Mesodermal cell (in vitro differentiated cells): ENCODE measurements around the gene RPL39.
"Not testable (repeated sequence)": the region's sequence is repeated elsewhere in the genome, so short reads cannot be mapped to it uniquely, and the experiment has no call there.

Experiments used
- H3K27ac ChIP-seq: 2 replicates; pipeline ENCODE4 v1.7.0; 2013; ENCODE audit warnings: mild to moderate bottlenecking, low read depth, low read length, moderate library complexity; ENCODE audit not compliant: severe bottlenecking
- H3K36me3 ChIP-seq: 2 replicates; pipeline ENCODE4 v1.7.1; 2013; ENCODE audit warnings: mild to moderate bottlenecking, low read length, moderate library complexity; ENCODE audit not compliant: control insufficient read depth, insufficient read depth
- H3K4me1 ChIP-seq: one replicate; pipeline ENCODE4 v1.7.1; 2013; ENCODE audit warnings: mild to moderate bottlenecking, low read length; ENCODE audit not compliant: insufficient read depth, control insufficient read depth, poor library complexity, severe bottlenecking
- H3K4me3 ChIP-seq: 2 replicates; pipeline ENCODE4 v1.7.0; 2013; ENCODE audit warnings: low read length, control low read depth, mild to moderate bottlenecking; ENCODE audit not compliant: insufficient read depth, poor library complexity, severe bottlenecking; ENCODE audit errors: extremely low read depth
- H3K9me3 ChIP-seq: 2 replicates; pipeline ENCODE4 v1.7.1; 2013; ENCODE audit warnings: mild to moderate bottlenecking, low read length, moderate library complexity; ENCODE audit not compliant: control insufficient read depth
- WGBS, 2 experiments: methylation state at CpG; one replicate each; pipeline ENCODE4 v1.1.5; 2013; ENCODE audit warnings: missing lambda C conversion rate in 2 of 2; ENCODE audit not compliant: insufficient coverage in 2 of 2; 5-methylcytosine and 5-hydroxymethylcytosine counted together

RPL39 gene

GRCh38 chrX:119802546-119802945 is 11.1 kb upstream of the RPL39 start:
- Histone ChIP-seq H3K27ac (no peak overlapping the region), H3K36me3 (no peaks in the 10 kb centered on the region), H3K4me1 (no peaks in the 10 kb centered on the region), H3K4me3 (no peak overlapping the region), H3K9me3 (no peaks in the 10 kb centered on the region)
- WGBS, 2 experiments: 89 to 96% methylated on average over 3 to 4 of the region's 8 CpGs

GRCh38 chrX:119801253-119802221 is 10.1 kb upstream of the RPL39 start:
- no peaks in the 10 kb centered on the region for H3K4me1 ChIP-seq
- no peak overlapping the region for H3K27ac ChIP-seq
- no peaks in the 10 kb centered on the region for H3K36me3 ChIP-seq
- H3K9me3 ChIP-seq: no peaks in the 10 kb centered on the region
- 90 to 100% methylated on average over 2 of the region's 2 CpGs for WGBS, 2 experiments
- H3K4me3 ChIP-seq: no peak overlapping the region

GRCh38 chrX:119790977-119791436 is 423 bp downstream of the RPL39 start:
- Histone ChIP-seq H3K9me3 (no peaks in the 10 kb centered on the region), H3K27ac (peak overlapping the region; percentile 97), H3K4me1 (peaks cover 4% of the 10 kb centered on the region), H3K4me3 (peak overlapping the region; percentile 68), H3K36me3 (peaks cover 36% of the 10 kb centered on the region)
- 0% methylated on average over 7 to 18 of the region's 31 CpGs for WGBS, 2 experiments

GRCh38 chrX:119784747-119785446 is 6.5 kb downstream of the RPL39 start:
- no peak overlapping the region for H3K27ac ChIP-seq
- H3K4me3 ChIP-seq: no peak overlapping the region
- WGBS, 2 experiments: 66% methylated on average over 4 of the region's 14 CpGs; no CpG with 5 or more reads in 1 of the 2 experiments
- no peaks in the 10 kb centered on the region for H3K9me3 ChIP-seq
- H3K36me3 ChIP-seq: peaks cover 63% of the 10 kb centered on the region
- H3K4me1 ChIP-seq: peaks cover 4% of the 10 kb centered on the region

GRCh38 chrX:119783026-119783425 is 8.4 kb downstream of the RPL39 start:
- peaks cover 46% of the 10 kb centered on the region for H3K36me3 ChIP-seq
- H3K27ac ChIP-seq: no peak overlapping the region
- H3K9me3 ChIP-seq: no peaks in the 10 kb centered on the region
- no peaks in the 10 kb centered on the region for H3K4me1 ChIP-seq
- WGBS, 2 experiments: 60% methylated on average over 1 of the region's 5 CpGs; no CpG with 5 or more reads in 1 of the 2 experiments
- H3K4me3 ChIP-seq: no peak overlapping the region

DNA sequence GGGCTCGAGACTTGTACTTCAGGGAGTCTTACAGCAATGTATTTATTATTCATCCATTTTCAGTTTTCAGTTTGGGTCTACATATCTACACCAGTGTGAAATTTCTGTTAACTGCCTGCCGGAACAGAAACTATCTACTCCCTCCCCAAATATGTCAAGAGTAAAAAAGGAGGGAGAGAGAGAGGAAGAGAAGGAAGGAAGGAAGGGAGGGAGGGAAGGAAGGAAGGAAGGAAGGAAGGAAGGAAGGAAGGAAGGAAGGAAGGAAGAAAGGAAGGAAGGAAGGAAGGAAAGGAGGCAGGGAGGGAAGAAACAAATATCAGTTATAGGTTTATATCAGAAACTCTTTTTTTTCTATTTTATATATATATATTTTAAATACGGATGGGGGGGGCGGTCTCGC is 12.6 kb downstream of the RPL39 start:
- no peak overlapping the region for H3K4me3 ChIP-seq
- peaks cover 20% of the 10 kb centered on the region for H3K36me3 ChIP-seq
- no peaks in the 10 kb centered on the region for H3K4me1 ChIP-seq
- no peaks in the 10 kb centered on the region for H3K9me3 ChIP-seq
- no peak overlapping the region for H3K27ac ChIP-seq
- WGBS, 2 experiments: 83 to 90% methylated on average over 1 to 2 of the region's 5 CpGs

DNA sequence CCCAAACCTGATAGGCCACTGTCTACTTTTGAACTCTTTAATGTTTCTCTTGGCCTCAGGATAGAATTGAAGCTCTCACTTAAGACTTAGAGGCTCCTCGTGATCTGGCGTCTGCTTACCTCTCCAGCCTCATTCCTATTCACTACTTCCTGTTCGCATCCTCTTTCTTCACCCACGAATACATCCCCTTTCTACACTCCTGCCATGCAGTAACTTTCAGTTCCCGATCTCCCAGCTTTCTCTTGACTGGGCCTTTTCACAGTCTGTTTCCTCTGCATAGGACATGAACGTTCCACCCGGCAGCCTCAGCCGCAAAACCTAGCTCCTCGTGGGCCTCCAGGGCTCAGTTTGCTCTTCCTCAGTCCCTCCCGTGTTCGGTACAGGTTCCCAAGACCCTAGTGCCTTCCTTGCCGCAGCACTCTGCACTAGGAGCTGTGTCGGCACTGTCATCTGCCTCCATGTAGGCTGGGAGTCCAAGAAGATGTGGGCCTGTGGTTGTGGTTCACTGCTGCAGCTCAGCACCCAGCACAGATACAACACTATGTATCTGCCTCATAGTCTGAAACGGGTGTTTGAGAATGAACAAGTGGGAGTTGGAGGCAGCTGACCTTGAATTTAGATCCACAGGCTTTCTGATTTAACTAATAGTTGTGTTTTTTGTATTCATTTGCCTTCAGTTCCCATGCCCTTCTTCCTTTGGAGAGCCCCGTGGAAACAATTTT is 15.8 kb downstream of the RPL39 start:
- H3K9me3 ChIP-seq: no peaks in the 10 kb centered on the region
- H3K4me3 ChIP-seq: no peak overlapping the region
- H3K27ac ChIP-seq: no peak overlapping the region
- peaks cover 2% of the 10 kb centered on the region for H3K36me3 ChIP-seq
- WGBS, 2 experiments: 91 to 94% methylated on average over 10 to 11 of the region's 15 CpGs
- H3K4me1 ChIP-seq: no peaks in the 10 kb centered on the region

- no CpG with 5 or more reads among the region's 3 CpGs for WGBS, 2 experiments
- H3K9me3 ChIP-seq, H3K27ac ChIP-seq, H3K36me3 ChIP-seq, H3K4me1 ChIP-seq, H3K4me3 ChIP-seq: not testable (repeated sequence)
Observed at GRCh38 chrX:119769388-119769787, 22.0 kb downstream of the RPL39 start.

DNA sequence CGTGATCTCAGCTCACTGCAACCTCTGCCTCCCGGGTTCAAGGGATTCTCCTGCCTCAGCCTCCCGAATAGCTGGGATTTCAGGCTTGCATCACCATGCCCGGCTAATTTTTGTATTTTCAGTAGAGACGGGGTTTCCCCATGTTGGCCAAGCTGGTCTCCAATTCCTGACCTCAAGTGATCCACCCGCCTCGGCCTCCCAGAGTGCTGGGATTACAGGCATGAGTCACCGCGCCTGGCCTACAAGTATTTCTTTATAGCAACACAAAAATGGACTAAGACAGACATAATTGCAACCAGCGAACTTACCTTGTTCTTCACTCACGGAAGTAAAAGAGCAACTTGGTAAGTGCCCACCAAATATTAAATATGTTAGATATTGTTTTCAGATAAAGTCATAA is 23.0 kb downstream of the RPL39 start:
- WGBS, 2 experiments: 80 to 91% methylated on average over 4 to 6 of the region's 11 CpGs
- H3K36me3 ChIP-seq, H3K4me3 ChIP-seq, H3K4me1 ChIP-seq, H3K27ac ChIP-seq, H3K9me3 ChIP-seq: not testable (repeated sequence)

DNA sequence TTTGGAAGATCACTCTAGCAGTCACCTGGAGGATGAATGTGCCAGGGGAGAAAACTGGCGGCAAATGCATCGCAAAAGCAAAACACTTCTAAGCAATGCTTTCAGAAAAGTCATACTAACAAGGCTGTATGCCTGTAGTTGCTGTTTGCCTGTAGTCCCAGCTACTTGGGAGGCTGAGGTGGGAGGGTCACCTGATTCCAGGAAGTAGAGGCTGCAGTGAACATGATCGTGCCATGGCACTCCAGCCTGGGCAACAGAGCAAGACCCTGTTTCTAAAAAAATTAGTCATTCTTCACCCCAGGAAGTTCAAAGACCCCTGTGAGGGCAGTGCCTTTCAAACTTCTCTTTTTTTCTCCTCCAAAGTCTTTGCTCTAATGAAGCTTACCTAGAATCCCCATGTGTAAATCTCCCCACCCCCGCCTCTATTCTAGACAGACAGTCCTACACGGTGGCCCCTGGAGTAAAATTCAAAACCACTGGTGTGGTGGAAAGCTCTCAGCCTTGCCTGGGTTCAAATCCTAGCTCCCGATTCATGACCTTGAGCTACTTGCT is 27.5 kb downstream of the RPL39 start:
- Histone ChIP-seq H3K27ac (no peak overlapping the region), H3K9me3 (no peaks in the 10 kb centered on the region), H3K36me3 (no peaks in the 10 kb centered on the region), H3K4me1 (no peaks in the 10 kb centered on the region), H3K4me3 (no peak overlapping the region)
- 100% methylated on average over 2 of the region's 6 CpGs for WGBS, 2 experiments
